IMR-90 (cell line): ENCODE measurements around the gene ABCC8. TPM values are rescaled to one million over a fixed set of nuclear protein-coding genes. Genes with fewer than 3 reads are reported as not detected.

ENCODE experiments used
- ATAC-seq: fragments of 200-7000 bp; cut with Tn5 transposase; 2 replicates; pipeline ENCODE4 v1.9.1; 2020; ENCODE audit warnings: low read depth, mild to moderate bottlenecking, moderate library complexity
- BruUV-seq: library from RNA; stranded (reverse); fragments of 400-500 nt; replicated peaks from 2 replicates; lab custom pipeline; 2021; lab: Mats Ljungman, UMichigan
- CTCF ChIA-PET: fragments of 300-600 bp; formaldehyde crosslinking; extraction: SDS; loops from one replicate; lab custom pipeline; 2021; ENCODE audit warnings: antibody characterized with exemption; lab: Yijun Ruan, JAX
- POLR2A ChIA-PET: fragments of 300-600 bp; sonication (Branson Sonifier 250); formaldehyde crosslinking; loops from one replicate; lab custom pipeline; 2022; ENCODE audit warnings: antibody characterized with exemption; ENCODE audit not compliant: unreplicated experiment; lab: Charles Lee
- DNase-seq: peaks from one replicate; pipeline ENCODE4 v3.0.0; 2013
- H2AFZ ChIP-seq: replicated peaks from 2 replicates; pipeline ENCODE3; 2013; ENCODE audit warnings: low read length, mild to moderate bottlenecking; ENCODE audit not compliant: poor library complexity
- H2AK5ac ChIP-seq: 2 replicates; pipeline ENCODE4 v1.6.1; 2013; ENCODE audit warnings: low read depth, low read length, inconsistent platforms
- H2AK9ac ChIP-seq: replicated peaks from 2 replicates; pipeline ENCODE3; 2013; ENCODE audit warnings: mild to moderate bottlenecking, low read depth, low read length, moderate library complexity; ENCODE audit not compliant: poor library complexity
- H2BK120ac ChIP-seq: 2 replicates; pipeline ENCODE4 v1.6.1; 2013; ENCODE audit warnings: low read depth, low read length, inconsistent platforms
- H2BK15ac ChIP-seq: 3 replicates; pipeline ENCODE4 v1.6.1; 2013; ENCODE audit warnings: low read depth, low read length, inconsistent platforms
- H2BK20ac ChIP-seq: 2 replicates; pipeline ENCODE4 v1.6.1; 2013; ENCODE audit warnings: low read depth, mild to moderate bottlenecking, inconsistent platforms, low read length, moderate library complexity
- H2BK5ac ChIP-seq: 2 replicates; pipeline ENCODE4 v1.6.1; 2013; ENCODE audit warnings: mild to moderate bottlenecking, low read depth, low read length, inconsistent platforms; ENCODE audit not compliant: poor library complexity, severe bottlenecking
- H3K14ac ChIP-seq: replicated peaks from 2 replicates; pipeline ENCODE4 v1.6.1; 2013; ENCODE audit warnings: low read depth, low read length, inconsistent platforms
- H3K18ac ChIP-seq: 2 replicates; pipeline ENCODE4 v1.6.1; 2013; ENCODE audit warnings: low read depth, low read length, control low read depth
- H3K23ac ChIP-seq: 2 replicates; pipeline ENCODE4 v1.6.1; 2013; ENCODE audit warnings: low read depth, low read length, inconsistent platforms
- H3K27ac ChIP-seq: 2 replicates; pipeline ENCODE4 v1.5.1; 2013; ENCODE audit warnings: mild to moderate bottlenecking, control low read depth, low read length; ENCODE audit not compliant: insufficient read depth
- H3K27me3 ChIP-seq: 2 replicates; pipeline ENCODE4 v1.6.1; 2013; ENCODE audit warnings: low read length; ENCODE audit not compliant: control insufficient read depth, insufficient read depth
- H3K36me3 ChIP-seq: 2 replicates; pipeline ENCODE4 v1.6.1; 2013; ENCODE audit warnings: low read length, mixed read lengths; ENCODE audit not compliant: control insufficient read depth, insufficient read depth
- H3K4ac ChIP-seq: 2 replicates; pipeline ENCODE4 v1.6.1; 2013; ENCODE audit warnings: low read depth, low read length, inconsistent platforms
- H3K4me1 ChIP-seq: 2 replicates; pipeline ENCODE4 v1.6.1; 2013; ENCODE audit warnings: low read length, mixed read lengths; ENCODE audit not compliant: control insufficient read depth, insufficient read depth
- H3K4me2 ChIP-seq: 2 replicates; pipeline ENCODE4 v1.6.1; 2013; ENCODE audit warnings: low read depth, mild to moderate bottlenecking, control low read depth, low read length, moderate library complexity
- H3K4me3 ChIP-seq: 2 replicates; pipeline ENCODE4 v1.5.1; 2013; ENCODE audit warnings: low read depth, mild to moderate bottlenecking, control low read depth, low read length, moderate library complexity; ENCODE audit not compliant: insufficient read depth
- H3K56ac ChIP-seq: 2 replicates; pipeline ENCODE4 v1.6.1; 2013; ENCODE audit warnings: low read length, inconsistent platforms; ENCODE audit not compliant: insufficient read depth; ENCODE audit errors: extremely low read depth
- H3K79me1 ChIP-seq, 2 experiments: 2 replicates each; pipeline ENCODE4 v1.6.1; 2013; ENCODE audit warnings: low read length in 2 of 2, inconsistent platforms in 1 of 2, low read depth in 1 of 2
- H3K9ac ChIP-seq: 2 replicates; pipeline ENCODE4 v1.6.1; 2013; ENCODE audit warnings: low read depth, low read length, control low read depth
- H3K9me1 ChIP-seq: 2 replicates; pipeline ENCODE4 v1.6.1; 2013; ENCODE audit warnings: low read length, inconsistent platforms; ENCODE audit not compliant: insufficient read depth
- H3K9me3 ChIP-seq: 2 replicates; pipeline ENCODE4 v1.6.1; 2013; ENCODE audit warnings: low read length; ENCODE audit not compliant: control insufficient read depth, insufficient read depth
- H4K20me1 ChIP-seq: 2 replicates; pipeline ENCODE4 v1.6.1; 2013; ENCODE audit warnings: low read length, inconsistent platforms; ENCODE audit not compliant: insufficient read depth
- H4K5ac ChIP-seq: 2 replicates; pipeline ENCODE4 v1.6.1; 2013; ENCODE audit warnings: mild to moderate bottlenecking, low read depth, low read length, control low read depth
- H4K8ac ChIP-seq, 2 experiments: 2 replicates each; pipeline ENCODE4 v1.6.1; 2013; ENCODE audit warnings: low read depth in 2 of 2, low read length in 2 of 2, control low read depth in 1 of 2, inconsistent platforms in 1 of 2
- H4K91ac ChIP-seq: 2 replicates; pipeline ENCODE4 v1.6.1; 2013; ENCODE audit warnings: low read depth, low read length, inconsistent platforms; ENCODE audit not compliant: insufficient read depth
- BHLHE40 ChIP-seq: fragments of 150-350 bp; IDR thresholded peaks from 2 replicates; pipeline ENCODE4 v1.6.1; 2016; ENCODE audit warnings: mild to moderate bottlenecking, low read depth, low read length
- CEBPB ChIP-seq: IDR thresholded peaks from 2 replicates; pipeline ENCODE4 v1.6.1; 2012; ENCODE audit warnings: low read depth, low read length, improper control_type of control experiment
- MAFK ChIP-seq: IDR thresholded peaks from 2 replicates; pipeline ENCODE4 v1.6.1; 2012; ENCODE audit warnings: low read depth, low read length, improper control_type of control experiment
- MAZ ChIP-seq: IDR thresholded peaks from 2 replicates; pipeline ENCODE4 v1.6.1; 2012; ENCODE audit warnings: low read depth, mild to moderate bottlenecking, low read length, improper control_type of control experiment, moderate library complexity, borderline replicate concordance
- MXI1 ChIP-seq: IDR thresholded peaks from 2 replicates; pipeline ENCODE4 v1.6.1; 2012; ENCODE audit warnings: low read depth, mild to moderate bottlenecking, low read length, moderate library complexity, borderline replicate concordance
- NFE2L2 ChIP-seq: fragments of 150-350 bp; IDR thresholded peaks from 2 replicates; pipeline ENCODE4 v1.6.1; 2016; ENCODE audit warnings: low read depth, mild to moderate bottlenecking, low read length
- POLR2A ChIP-seq: IDR thresholded peaks from 2 replicates; pipeline ENCODE4 v1.6.1; 2012; ENCODE audit warnings: mild to moderate bottlenecking, low read depth, low read length
- RAD21 ChIP-seq: IDR thresholded peaks from 2 replicates; pipeline ENCODE4 v1.6.1; 2012; ENCODE audit warnings: low read length, improper control_type of control experiment
- RCOR1 ChIP-seq: IDR thresholded peaks from 2 replicates; pipeline ENCODE4 v1.6.1; 2012; ENCODE audit warnings: mild to moderate bottlenecking, low read length, improper control_type of control experiment; ENCODE audit not compliant: insufficient replicate concordance
- RFX5 ChIP-seq: IDR thresholded peaks from 2 replicates; pipeline ENCODE4 v1.8.0; 2012; ENCODE audit warnings: low read depth, mild to moderate bottlenecking, low read length, moderate library complexity
- SMC3 ChIP-seq: fragments of 150-350 bp; IDR thresholded peaks from 2 replicates; pipeline ENCODE4 v1.6.1; 2016; ENCODE audit warnings: low read depth, mild to moderate bottlenecking, antibody characterized with exemption, low read length, moderate library complexity
- WGBS, 2 experiments: methylation state at CpG; one replicate each; pipeline versions ENCODE4 v1.1.5 to v1.1.7; 2013; ENCODE audit warnings: missing lambda C conversion rate in 2 of 2; ENCODE audit not compliant: insufficient read length in 1 of 2; ENCODE audit errors: extremely low coverage in 2 of 2; 5-methylcytosine and 5-hydroxymethylcytosine counted together
- dilution Hi-C: fragments of 300-500 bp; cut with HindIII; formaldehyde crosslinking; loops from one replicate; pipeline ENCODE4 v1.14.3; 2018; ENCODE audit warnings: low sequenced_read_pairs; ENCODE audit not compliant: unreplicated experiment
- in situ Hi-C: fragments of 300-500 bp; cut with MboI; formaldehyde crosslinking; loops from 3 replicates; pipeline ENCODE4 v1.14.3; 2019; ENCODE audit warnings: low sequenced_read_pairs, inconsistent platforms, mixed read lengths
- intact Hi-C: fragments of 100-400 bp; cut with micrococcal nuclease; formaldehyde crosslinking; loops from 2 replicates; pipeline ENCODE4 v1.10.0; 2022
- polyA plus RNA-seq, 3 experiments: library from polyadenylated mRNA; depleted of rRNA; stranded (reverse); fragments of >200 nt; gene quantifications; 2 replicates each; pipeline ENCODE4 v1.2.3, GENCODE V29; 2012; ENCODE audit warnings: low replicate concordance in 1 of 3
- total RNA-seq: library from RNA; depleted of rRNA; stranded (reverse); fragments of >200 nt; gene quantifications from 2 replicates; pipeline ENCODE4 v1.2.3, GENCODE V29; 2012
- TF ChIP-seq, protein P1 (sequence below): conservative IDR thresholded peaks from 2 replicates; pipeline ENCODE4 v1.5.1; 2012; ENCODE audit warnings: mild to moderate bottlenecking, low read depth, low read length, improper control_type of control experiment
- TF ChIP-seq, protein P2 (sequence below): fragments of 150-350 bp; IDR thresholded peaks from 2 replicates; pipeline ENCODE4 v1.6.1; 2016; ENCODE audit warnings: low read depth, mild to moderate bottlenecking, low read length, moderate library complexity, borderline replicate concordance
- TF ChIP-seq, protein P3 (sequence below): fragments of 150-350 bp; IDR thresholded peaks from 2 replicates; pipeline ENCODE4 v1.6.1; 2017; ENCODE audit warnings: mild to moderate bottlenecking, antibody characterized with exemption, low read length, low read depth

The ABCC8 gene
- total and polyA plus RNA-seq, 2 of the 4 experiments (the other 2 are of a cell fraction): not detected

DNA sequence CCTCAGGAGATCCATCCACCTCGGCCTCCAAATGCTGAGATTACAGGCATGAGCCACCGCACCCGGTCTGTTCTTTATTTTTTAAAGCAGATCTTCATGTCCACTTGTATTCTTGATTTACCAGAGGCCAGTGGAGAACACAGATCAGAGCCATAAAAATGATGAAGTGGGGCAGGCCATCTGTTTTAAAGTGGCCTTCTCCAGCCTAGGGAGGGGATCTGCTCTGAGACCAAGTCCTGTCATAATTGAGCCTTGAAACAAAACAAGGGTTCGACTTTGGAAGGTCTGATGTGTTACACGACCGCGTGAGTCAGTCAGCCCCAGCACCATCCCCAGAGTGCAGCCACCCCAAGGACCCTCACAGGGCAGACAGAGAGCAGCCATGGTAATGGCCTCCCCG lies 27.5 kb downstream of the ABCC8 start:
- ChIA-PET POLR2A (no interaction called here), CTCF (no interaction called here)
- H3K56ac ChIP-seq: no peak overlapping the region
- no peak overlapping the region for H3K23ac ChIP-seq
- dilution Hi-C loops (no loop called here), in situ Hi-C loops (no loop called here), intact Hi-C loops (no loop called here)
- no peak overlapping the region for H3K27ac ChIP-seq
- no peak overlapping the region for H2AK9ac ChIP-seq
- H3K79me1 ChIP-seq: no peaks in the 10 kb centered on the region
- WGBS, 2 experiments: no CpG with 5 or more reads among the region's 8 CpGs
- ATAC-seq: no peak
- no TSS peak for BruUV-seq
- peaks cover 3% of the 10 kb centered on the region for H3K27me3 ChIP-seq
- no peak overlapping the region for H2AK5ac ChIP-seq
- H4K91ac ChIP-seq: no peak overlapping the region
- peak overlapping the region; percentile 41 for H2AFZ ChIP-seq
- H2BK5ac ChIP-seq: no peak overlapping the region
- no peak overlapping the region for H2BK15ac ChIP-seq
- no peak overlapping the region for H3K18ac ChIP-seq
- no peak overlapping the region for H3K14ac ChIP-seq
- no peak overlapping the region for H3K9ac ChIP-seq
- H3K9me3 ChIP-seq: no peaks in the 10 kb centered on the region
- TF ChIP-seq MAZ (no peak), BHLHE40 (no peak), POLR2A (no peak), MAFK (no peak), SMC3 (no peak), RCOR1 (no peak), MXI1 (no peak), RAD21 (no peak), NFE2L2 (no peak), RFX5 (no peak), CEBPB (no peak)
- TF ChIP-seq, protein P1, sequence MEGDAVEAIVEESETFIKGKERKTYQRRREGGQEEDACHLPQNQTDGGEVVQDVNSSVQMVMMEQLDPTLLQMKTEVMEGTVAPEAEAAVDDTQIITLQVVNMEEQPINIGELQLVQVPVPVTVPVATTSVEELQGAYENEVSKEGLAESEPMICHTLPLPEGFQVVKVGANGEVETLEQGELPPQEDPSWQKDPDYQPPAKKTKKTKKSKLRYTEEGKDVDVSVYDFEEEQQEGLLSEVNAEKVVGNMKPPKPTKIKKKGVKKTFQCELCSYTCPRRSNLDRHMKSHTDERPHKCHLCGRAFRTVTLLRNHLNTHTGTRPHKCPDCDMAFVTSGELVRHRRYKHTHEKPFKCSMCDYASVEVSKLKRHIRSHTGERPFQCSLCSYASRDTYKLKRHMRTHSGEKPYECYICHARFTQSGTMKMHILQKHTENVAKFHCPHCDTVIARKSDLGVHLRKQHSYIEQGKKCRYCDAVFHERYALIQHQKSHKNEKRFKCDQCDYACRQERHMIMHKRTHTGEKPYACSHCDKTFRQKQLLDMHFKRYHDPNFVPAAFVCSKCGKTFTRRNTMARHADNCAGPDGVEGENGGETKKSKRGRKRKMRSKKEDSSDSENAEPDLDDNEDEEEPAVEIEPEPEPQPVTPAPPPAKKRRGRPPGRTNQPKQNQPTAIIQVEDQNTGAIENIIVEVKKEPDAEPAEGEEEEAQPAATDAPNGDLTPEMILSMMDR: no peak
- TF ChIP-seq, protein P2, sequence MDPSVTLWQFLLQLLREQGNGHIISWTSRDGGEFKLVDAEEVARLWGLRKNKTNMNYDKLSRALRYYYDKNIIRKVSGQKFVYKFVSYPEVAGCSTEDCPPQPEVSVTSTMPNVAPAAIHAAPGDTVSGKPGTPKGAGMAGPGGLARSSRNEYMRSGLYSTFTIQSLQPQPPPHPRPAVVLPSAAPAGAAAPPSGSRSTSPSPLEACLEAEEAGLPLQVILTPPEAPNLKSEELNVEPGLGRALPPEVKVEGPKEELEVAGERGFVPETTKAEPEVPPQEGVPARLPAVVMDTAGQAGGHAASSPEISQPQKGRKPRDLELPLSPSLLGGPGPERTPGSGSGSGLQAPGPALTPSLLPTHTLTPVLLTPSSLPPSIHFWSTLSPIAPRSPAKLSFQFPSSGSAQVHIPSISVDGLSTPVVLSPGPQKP: no peak
- TF ChIP-seq, protein P3, sequence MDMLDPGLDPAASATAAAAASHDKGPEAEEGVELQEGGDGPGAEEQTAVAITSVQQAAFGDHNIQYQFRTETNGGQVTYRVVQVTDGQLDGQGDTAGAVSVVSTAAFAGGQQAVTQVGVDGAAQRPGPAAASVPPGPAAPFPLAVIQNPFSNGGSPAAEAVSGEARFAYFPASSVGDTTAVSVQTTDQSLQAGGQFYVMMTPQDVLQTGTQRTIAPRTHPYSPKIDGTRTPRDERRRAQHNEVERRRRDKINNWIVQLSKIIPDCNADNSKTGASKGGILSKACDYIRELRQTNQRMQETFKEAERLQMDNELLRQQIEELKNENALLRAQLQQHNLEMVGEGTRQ: no peak
- H4K20me1 ChIP-seq: no peaks in the 10 kb centered on the region
- H3K4me3 ChIP-seq: no peak overlapping the region
- no peak for DNase-seq
- no peak overlapping the region for H4K5ac ChIP-seq
- no peak overlapping the region for H4K8ac ChIP-seq
- no peak overlapping the region for H3K4ac ChIP-seq
- no peak overlapping the region for H3K4me2 ChIP-seq
- H3K36me3 ChIP-seq: no peaks in the 10 kb centered on the region
- H3K9me1 ChIP-seq: no peaks in the 10 kb centered on the region
- H2BK20ac ChIP-seq: no peak overlapping the region
- no peaks in the 10 kb centered on the region for H3K4me1 ChIP-seq
- no peak overlapping the region for H2BK120ac ChIP-seq
